GM18951 (cell line): ENCODE measurements around the gene GNB1.
"Not testable (repeated sequence)": the region's sequence is repeated elsewhere in the genome, so short reads cannot be mapped to it uniquely, and the experiment has no call there.

Experiments used
- POLR2A ChIP-seq: IDR thresholded peaks from 4 replicates; pipeline ENCODE4 v1.6.1; 2011; ENCODE audit warnings: mild to moderate bottlenecking; ENCODE audit not compliant: insufficient read length, insufficient read depth; ENCODE audit errors: extremely low read depth
- in situ Hi-C: fragments of 300-500 bp; cut with MboI; formaldehyde crosslinking; loops from one replicate; pipeline ENCODE4 v1.12.0; 2022; ENCODE audit warnings: low sequenced_read_pairs, mixed read lengths, inconsistent platforms; ENCODE audit not compliant: unreplicated experiment

GNB1 gene

GRCh38 chr1:1862905-1863547, 27.9 kb downstream of the GNB1 start:
- in situ Hi-C loops: no loop called here
- TF ChIP-seq POLR2A: no peak

- in situ Hi-C loops: not testable (repeated sequence)
These were observed 29.1 kb downstream of the GNB1 start for GRCh38 chr1:1861761-1862310.

GRCh38 chr1:1861339-1861730, 29.6 kb downstream of the GNB1 start:
- in situ Hi-C loops: no loop called here

DNA sequence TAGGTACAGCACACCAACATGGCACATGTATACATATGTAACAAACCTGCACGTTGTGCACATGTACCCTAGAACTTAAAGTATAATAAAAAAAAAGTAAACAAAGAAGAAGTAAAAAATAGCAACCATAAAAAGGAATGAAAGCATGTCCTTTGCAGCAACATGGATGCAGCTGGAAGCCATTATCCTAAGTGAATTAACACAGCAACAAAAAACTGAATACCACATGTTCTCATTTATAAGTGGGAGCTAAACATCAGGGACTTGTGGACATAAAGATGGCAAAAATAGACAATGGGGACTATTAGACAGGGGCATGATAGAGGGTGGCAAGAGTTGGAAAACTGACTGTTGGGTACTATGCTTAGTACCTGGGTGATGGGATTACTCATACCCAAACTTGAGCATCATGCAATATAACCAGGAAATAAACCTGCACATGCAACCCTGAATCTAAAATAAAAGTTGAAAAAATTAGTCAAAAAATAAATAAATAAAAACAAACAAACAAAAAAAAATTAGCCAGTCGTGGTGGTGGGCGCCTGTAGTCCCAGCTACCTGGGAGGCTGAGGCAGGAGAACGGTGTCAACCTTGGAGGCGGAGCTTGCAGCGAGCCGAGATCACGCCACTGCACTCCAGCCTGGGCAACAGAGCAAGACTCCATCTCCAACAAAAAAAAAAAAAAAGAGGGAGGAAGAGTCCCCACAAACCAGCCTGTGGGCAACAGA, 30.8 kb downstream of the GNB1 start:
- in situ Hi-C loops: not testable (repeated sequence)

More at GRCh38 chr1:1861339-1861730, 29.6 kb downstream of the GNB1 start:
- TF ChIP-seq POLR2A: no peak

- no peak for TF ChIP-seq POLR2A
- in situ Hi-C loops: no loop called here
These were observed 32.4 kb downstream of the GNB1 start for GRCh38 chr1:1858382-1859086.

GRCh38 chr1:1857096-1857703, 33.7 kb downstream of the GNB1 start:
- no peak for TF ChIP-seq POLR2A
- in situ Hi-C loops: no loop called here

DNA sequence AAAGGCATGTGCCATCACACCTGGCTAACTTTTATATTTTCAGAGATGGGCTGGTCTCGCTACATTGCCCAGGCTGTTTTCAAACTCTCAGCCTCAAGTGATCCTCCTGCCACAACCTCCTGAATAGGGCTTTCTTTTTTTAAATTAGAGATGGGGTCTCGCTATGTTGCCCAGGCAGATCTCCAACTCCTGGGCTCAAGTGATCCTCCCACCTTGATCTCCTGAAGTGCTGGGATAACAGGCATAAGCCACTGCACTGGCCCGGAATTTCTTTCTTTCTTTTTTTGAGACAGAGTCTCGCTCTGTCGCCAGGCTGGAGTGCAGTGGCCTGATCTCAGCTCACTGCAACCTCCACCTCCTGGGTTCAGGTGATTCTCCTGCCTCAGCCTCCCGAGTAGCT, 34.7 kb downstream of the GNB1 start:
- in situ Hi-C loops: not testable (repeated sequence)

DNA sequence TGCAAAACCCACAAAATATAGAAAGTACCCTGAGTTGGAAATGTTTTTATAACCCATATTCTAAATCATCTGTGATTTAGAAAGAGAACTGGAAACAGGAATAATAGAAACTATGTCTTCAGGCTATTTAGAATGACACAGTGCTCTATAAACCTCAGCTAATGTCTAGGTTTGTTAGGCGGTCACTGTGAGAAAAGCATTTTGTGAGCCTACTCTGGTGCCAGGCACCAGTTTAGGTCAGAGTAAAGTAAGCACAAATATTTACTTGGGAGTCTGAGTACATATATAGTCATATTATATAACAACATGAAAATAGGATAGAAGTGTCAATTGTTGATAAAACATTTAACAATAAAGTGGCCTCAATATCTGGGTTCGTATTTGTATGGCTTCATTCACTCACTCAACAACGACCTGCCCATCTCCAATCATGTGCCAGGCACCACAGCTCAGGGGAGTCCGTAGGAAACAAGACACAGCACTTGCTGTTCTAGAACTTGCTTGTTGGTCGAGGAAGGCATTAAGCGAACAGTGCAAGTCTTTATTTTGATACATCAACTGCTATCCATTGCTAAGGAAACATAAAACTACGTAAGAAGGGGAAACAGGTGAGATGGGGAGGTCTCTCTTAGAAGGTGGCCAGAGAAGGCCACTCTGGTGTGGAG, 37.2 kb downstream of the GNB1 start:
- in situ Hi-C loops: no loop called here
- no peak for TF ChIP-seq POLR2A

- no peak for TF ChIP-seq POLR2A
- in situ Hi-C loops: no loop called here
These were observed 38.1 kb downstream of the GNB1 start for GRCh38 chr1:1852619-1853414.

- TF ChIP-seq POLR2A: no peak
These were observed 43.0 kb downstream of the GNB1 start for GRCh38 chr1:1847890-1848289.

DNA sequence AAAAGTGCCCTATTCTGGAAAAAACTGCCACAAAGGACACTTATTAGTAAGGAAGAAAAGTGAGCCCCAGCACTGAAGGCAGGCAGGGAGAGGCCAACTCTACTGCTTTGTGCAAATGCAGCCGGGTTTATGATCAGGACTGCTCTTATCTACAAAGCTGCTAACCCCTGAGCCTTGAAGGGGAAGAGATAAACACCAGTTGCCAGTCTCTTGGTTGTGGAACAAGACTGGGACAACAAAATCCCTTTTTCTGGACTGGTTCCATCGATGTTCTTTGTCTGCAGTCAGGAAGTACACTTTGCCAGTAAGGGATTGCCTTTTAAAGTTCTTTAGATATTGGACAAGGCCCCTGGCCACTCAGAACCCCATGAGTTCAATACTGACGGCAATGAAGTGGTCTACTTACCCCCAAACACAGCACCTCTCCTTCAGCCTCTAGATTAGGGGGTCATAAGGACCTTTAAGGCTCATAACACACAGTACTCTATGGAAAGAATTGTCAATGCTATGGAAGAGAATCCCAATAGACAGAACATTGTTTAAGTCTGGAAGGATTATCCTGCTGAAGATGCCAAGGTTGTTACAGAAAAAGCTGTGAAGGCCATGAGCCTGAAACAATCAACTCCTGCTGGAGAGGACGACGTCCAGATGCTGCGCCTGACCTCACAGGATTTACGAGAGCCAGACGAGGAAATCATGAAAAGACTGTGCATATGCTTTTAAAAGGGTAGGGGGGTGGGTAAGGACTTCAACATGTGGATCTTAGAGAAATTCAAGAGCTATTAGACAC, 43.6 kb downstream of the GNB1 start:
- in situ Hi-C loops: no loop called here
- TF ChIP-seq POLR2A: no peak

More at GRCh38 chr1:1847890-1848289, 43.0 kb downstream of the GNB1 start:
- in situ Hi-C loops: no loop called here
